ENCODE results near the gene SAFB2. TPM values are rescaled to one million over a fixed set of nuclear protein-coding genes. Genes with fewer than 3 reads are reported as not detected.

The SAFB2 gene
- total and polyA plus RNA-seq, 9 of the 15 experiments (the other 6 are each of a cell fraction or from before 2014, with no cell fraction given), result 4.5 to 103 (median 47.3) TPM

GRCh38 chr19:5665781-5666513 is 43.4 kb upstream of the SAFB2 start (continued):
- peak in 1 of 2 experiments; percentile 25; a peak in 1 of 4 replicates for TF ChIP-seq FOXK2 (conservative IDR thresholded peaks at IDR 0.05 in 1 of 2, IDR thresholded peaks at IDR 0.05 in 1 of 2; ENCODE audit: low read depth in 2 of 2)

- 88% methylated on average over 2 of the region's 2 CpGs for WGBS (ENCODE audit: insufficient coverage, low coverage, missing lambda C conversion rate)
- Histone ChIP-seq H3K27me3 (ENCODE audit: control insufficient read depth in 2 of 2, insufficient read depth in 2 of 2, low read length in 2 of 2) (no peaks in the 10 kb centered on the region), H4K20me1 (replicated peaks; ENCODE audit: control insufficient read depth, insufficient read depth, low read length) (no peaks in the 10 kb centered on the region; the same call in 1 of the 2 replicates), H3K36me3 (ENCODE audit: control insufficient read depth, insufficient read depth, low read length) (peaks cover 92% of the 10 kb centered on the region), H3K9me1 (ENCODE audit: control insufficient read depth, insufficient read depth, low read length) (peaks cover 2% of the 10 kb centered on the region), H3K4me1 (replicated peaks in 1 of 2; ENCODE audit: control insufficient read depth in 2 of 2, insufficient read depth in 2 of 2, low read length in 2 of 2) (peaks cover 0 to 9% of the 10 kb centered on the region in 2 experiments; a peak in 2 of 5 replicates), H3K79me2 (ENCODE audit: control insufficient read depth, insufficient read depth, low read length) (no peaks in the 10 kb centered on the region), H3K4me3 (no peak overlapping the region), H3K9me3 (replicated peaks; ENCODE audit: control insufficient read depth, insufficient read depth, low read depth, low read length) (no peaks in the 10 kb centered on the region), H3K4me2 (ENCODE audit: insufficient read depth, low read length) (no peak overlapping the region), H2AFZ (ENCODE audit: low read depth, low read length) (no peak overlapping the region), H3K27ac (ENCODE audit: extremely low read depth, low read depth, low read length) (no peak overlapping the region), H3K9ac (ENCODE audit: insufficient read depth in 1 of 2, low read depth in 2 of 2, low read length in 2 of 2) (no peak overlapping the region; a peak in 1 of 4 replicates)
- ChIA-PET CTCF (ENCODE audit: low intra/inter-chr PET ratio) (no interaction called here), POLR2A (interaction anchor here (0.8 kb wide), 1 partner anchor 10 kb away, joined by 3 read pairs; no protein-coding TSS in a partner anchor)
- no TSS peak for BruUV-seq (replicated peaks)
- in situ Hi-C loops (cut with MboI), result no loop called here
- FAIRE-seq (no peak), DNase-seq (ENCODE audit: extremely low read depth in 1 of 4, low spot score in 3 of 4) (no peak), ATAC-seq (no peak)
- intact Hi-C loops (cut with micrococcal nuclease), result no loop called here
- TF ChIP-seq MAX (CRISPR knock-in tag; IDR thresholded peaks at IDR 0.05) (no peak), ETV5 (CRISPR knock-in tag; IDR thresholded peaks at IDR 0.05; ENCODE audit: low read depth) (no peak), ARID2 (IDR thresholded peaks at IDR 0.05) (no peak), ZBTB8A (IDR thresholded peaks at IDR 0.05; ENCODE audit: partially characterized antibody) (no peak), TEAD1 (CRISPR knock-in tag; IDR thresholded peaks at IDR 0.05) (no peak), GTF3C2 (IDR thresholded peaks at IDR 0.05; ENCODE audit: borderline replicate concordance, extremely low read depth, insufficient read length) (no peak), FOXA1 (IDR thresholded peaks at IDR 0.05; ENCODE audit: borderline replicate concordance) (no peak), SRSF3 (IDR thresholded peaks at IDR 0.05; ENCODE audit: insufficient read depth, low read length) (no peak), HOXB6 (CRISPR knock-in tag; IDR thresholded peaks at IDR 0.05; ENCODE audit: borderline replicate concordance) (no peak), ZNF280B (CRISPR knock-in tag; IDR thresholded peaks at IDR 0.05) (no peak), KAT2B (IDR thresholded peaks at IDR 0.05; ENCODE audit: low read depth, low read length) (no peak), ZBTB17 (CRISPR knock-in tag; IDR thresholded peaks at IDR 0.05) (no peak), SMARCC2 (IDR thresholded peaks at IDR 0.05; ENCODE audit: low read depth) (no peak), FOXK2 (conservative IDR thresholded peaks at IDR 0.05 in 1 of 2, IDR thresholded peaks at IDR 0.05 in 1 of 2; ENCODE audit: low read depth in 2 of 2) (no peak), HMG20B (CRISPR knock-in tag; IDR thresholded peaks at IDR 0.05) (no peak), ZNF764 (CRISPR knock-in tag; IDR thresholded peaks at IDR 0.05; ENCODE audit: low read depth) (no peak)
These were observed 41.9 kb upstream of the SAFB2 start for GRCh38 chr19:5664515-5664914.

Data from K562 (cell line).